Keratinocyte (primary cell): ENCODE measurements around the gene FHIT.

Experiments
- CTCF ChIP-seq, 3 experiments: IDR thresholded peaks in 1 of 3; conservative IDR thresholded peaks in 1 of 3; optimal IDR thresholded peaks in 1 of 3; 2 replicates in 2 of 3; 3 replicates in 1 of 3; pipeline versions ENCODE3 to v1.5.1; 2011; ENCODE audit warnings: low read length in 3 of 3, mild to moderate bottlenecking in 3 of 3, moderate library complexity in 2 of 3, control low read depth in 1 of 3, inconsistent platforms in 1 of 3; ENCODE audit not compliant: insufficient read depth in 2 of 3; ENCODE audit errors: extremely low read depth in 1 of 3
- EZH2 ChIP-seq: IDR thresholded peaks from one replicate; pipeline ENCODE4 v1.6.1; 2012; ENCODE audit warnings: inconsistent platforms, mild to moderate bottlenecking, low read length, moderate library complexity

- no peak for TF ChIP-seq CTCF (optimal IDR thresholded peaks at IDR 0.05 in 1 of 3, IDR thresholded peaks at IDR 0.05 in 1 of 3, conservative IDR thresholded peaks at IDR 0.05 in 1 of 3; ENCODE audit: extremely low read depth in 1 of 3, insufficient read depth in 2 of 3, low read length in 3 of 3)
- no peak for TF ChIP-seq EZH2
These were observed 505.1 kb downstream of the FHIT start for GRCh38 chr3:60746043-60746638.
